Omental fat pad (tissue), 4 donors: ENCODE results near the gene PTH2R. TPM values are rescaled to one million over a fixed set of nuclear protein-coding genes. Genes with fewer than 3 reads are reported as not detected.
"Not testable (repeated sequence)": the region's sequence is repeated elsewhere in the genome, so short reads cannot be mapped to it uniquely, and the experiment has no call there.

Experiments used
- ATAC-seq: fragments of 150-250 bp; one replicate; pipeline ENCODE4 v1.9.1; 2016; ENCODE audit warnings: mild to moderate bottlenecking, moderate library complexity; ENCODE audit not compliant: low FRiP score
- DNase-seq: peaks from one replicate; pipeline ENCODE4 v3.0.0-alpha.2; 2019; ENCODE audit warnings: low spot score
- total RNA-seq, 4 donors: library from RNA; depleted of rRNA; stranded (reverse); fragments of >200 nt; gene quantifications; one replicate each; pipeline ENCODE4 v1.1.0, GENCODE V29; 2016
- TF ChIP-seq, protein P1 (sequence below), 3 donors: fragments of 450-650 bp; IDR thresholded peaks; one replicate each; pipeline ENCODE4 v1.5.1; 2016 to 2017; ENCODE audit warnings: antibody characterized with exemption in 3 of 3, mild to moderate bottlenecking in 3 of 3, moderate library complexity in 2 of 3

The PTH2R gene
- total RNA-seq, 4 donors from 2014 or later = 0.28 TPM; not detected in 3

GRCh38 chr2:208373460-208374089, 33.0 kb upstream of the PTH2R start:
- no peak for DNase-seq
- TF ChIP-seq, protein P1, sequence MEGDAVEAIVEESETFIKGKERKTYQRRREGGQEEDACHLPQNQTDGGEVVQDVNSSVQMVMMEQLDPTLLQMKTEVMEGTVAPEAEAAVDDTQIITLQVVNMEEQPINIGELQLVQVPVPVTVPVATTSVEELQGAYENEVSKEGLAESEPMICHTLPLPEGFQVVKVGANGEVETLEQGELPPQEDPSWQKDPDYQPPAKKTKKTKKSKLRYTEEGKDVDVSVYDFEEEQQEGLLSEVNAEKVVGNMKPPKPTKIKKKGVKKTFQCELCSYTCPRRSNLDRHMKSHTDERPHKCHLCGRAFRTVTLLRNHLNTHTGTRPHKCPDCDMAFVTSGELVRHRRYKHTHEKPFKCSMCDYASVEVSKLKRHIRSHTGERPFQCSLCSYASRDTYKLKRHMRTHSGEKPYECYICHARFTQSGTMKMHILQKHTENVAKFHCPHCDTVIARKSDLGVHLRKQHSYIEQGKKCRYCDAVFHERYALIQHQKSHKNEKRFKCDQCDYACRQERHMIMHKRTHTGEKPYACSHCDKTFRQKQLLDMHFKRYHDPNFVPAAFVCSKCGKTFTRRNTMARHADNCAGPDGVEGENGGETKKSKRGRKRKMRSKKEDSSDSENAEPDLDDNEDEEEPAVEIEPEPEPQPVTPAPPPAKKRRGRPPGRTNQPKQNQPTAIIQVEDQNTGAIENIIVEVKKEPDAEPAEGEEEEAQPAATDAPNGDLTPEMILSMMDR (IDR thresholded peaks at IDR 0.05) = peak in 1 of 3 donors; percentile 55
- peak; percentile 44 for ATAC-seq

DNA sequence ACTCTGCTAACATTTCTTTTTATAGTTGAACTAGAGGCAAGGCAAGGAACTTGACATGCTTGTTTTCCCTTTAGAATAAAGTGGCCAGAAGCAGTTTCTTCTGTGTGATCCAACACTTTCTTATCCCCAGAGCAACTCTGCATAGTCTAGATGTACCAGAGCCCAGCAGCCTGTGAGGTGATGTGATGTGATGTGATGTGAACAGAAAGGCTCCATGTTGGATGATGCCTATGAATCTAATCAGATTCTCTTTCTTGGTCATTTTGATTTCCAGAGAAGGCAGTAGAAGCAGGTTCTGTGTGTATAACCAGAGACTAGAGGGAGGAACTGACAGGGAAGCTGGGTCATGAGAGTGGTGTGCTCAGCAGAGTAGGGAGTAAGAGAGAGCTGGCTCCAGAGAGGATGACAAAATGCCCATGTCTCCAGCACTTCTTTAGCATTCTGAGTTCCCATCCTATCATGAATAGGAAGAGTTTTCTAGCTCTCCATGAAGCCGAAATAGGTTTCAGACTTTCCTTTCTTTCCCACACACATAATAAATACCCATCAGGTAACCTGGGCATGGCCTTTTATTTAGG, 31.0 kb upstream of the PTH2R start:
- TF ChIP-seq, protein P1 (IDR thresholded peaks at IDR 0.05) = no peak
- DNase-seq = no peak

GRCh38 chr2:208377344-208377860, 29.2 kb upstream of the PTH2R start:
- ATAC-seq, DNase-seq: not testable (repeated sequence)

More for the DNA sequence above, 31.0 kb upstream of the PTH2R start:
- ATAC-seq = no peak

DNA sequence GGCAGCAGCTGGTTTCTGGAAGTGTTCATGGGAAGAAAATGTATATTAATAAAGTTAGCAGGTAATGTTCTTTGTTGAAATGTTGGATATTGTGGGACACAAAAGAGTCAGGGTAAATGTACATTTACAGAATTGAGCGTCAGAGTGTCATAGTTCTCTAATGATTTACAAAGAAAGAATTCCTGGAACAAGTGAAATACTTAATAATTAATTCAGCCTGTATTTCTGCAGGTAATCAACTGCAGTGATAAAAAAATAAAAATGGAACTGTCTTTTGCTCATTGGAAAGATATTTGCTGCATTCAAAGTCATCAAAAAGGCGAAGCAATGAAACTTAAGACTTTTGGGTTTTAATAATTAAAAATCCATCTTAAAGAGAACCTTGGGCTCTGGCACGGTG, 27.4 kb upstream of the PTH2R start:
- TF ChIP-seq, protein P1 (IDR thresholded peaks at IDR 0.05) = no peak
- DNase-seq = no peak

GRCh38 chr2:208384637-208385036, 22.0 kb upstream of the PTH2R start:
- DNase-seq (no peak), ATAC-seq (no peak)
- TF ChIP-seq, protein P1 (IDR thresholded peaks at IDR 0.05) = no peak

More for the DNA sequence above, 27.4 kb upstream of the PTH2R start:
- ATAC-seq = no peak

GRCh38 chr2:208386541-208386940, 20.1 kb upstream of the PTH2R start:
- ATAC-seq (no peak), DNase-seq (no peak)

DNA sequence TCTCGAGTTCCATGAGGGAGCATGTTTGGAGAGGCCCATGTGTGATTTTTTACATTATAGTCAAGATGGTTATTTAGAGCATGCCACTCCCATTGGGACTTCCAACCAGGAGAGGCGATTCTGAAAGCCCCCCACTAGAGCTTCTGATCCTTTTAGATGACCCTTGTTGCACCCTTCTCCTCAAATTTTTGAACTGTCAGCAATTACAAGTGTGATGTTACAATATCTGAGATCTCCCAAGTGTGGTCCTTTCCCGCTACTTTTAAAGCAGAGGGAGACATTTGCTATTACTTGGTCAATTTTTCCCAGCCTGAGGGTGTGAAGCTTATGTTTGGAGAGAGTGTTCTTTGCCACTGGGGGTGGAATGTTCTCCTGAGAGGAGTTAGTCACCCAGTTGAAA, 16.7 kb upstream of the PTH2R start:
- ATAC-seq (no peak), DNase-seq (no peak)
- TF ChIP-seq, protein P1 (IDR thresholded peaks at IDR 0.05) = no peak

More at GRCh38 chr2:208386541-208386940, 20.1 kb upstream of the PTH2R start:
- TF ChIP-seq, protein P1 (IDR thresholded peaks at IDR 0.05) = no peak
